Uterus (tissue), 2 donors: ENCODE results near the gene DQX1.

Source experiments
- POLR2A ChIP-seq, 2 donors: fragments of 450-650 bp; IDR thresholded peaks; one replicate each; pipeline ENCODE4 v1.6.1; 2016; ENCODE audit warnings: antibody characterized with exemption in 2 of 2, mild to moderate bottlenecking in 1 of 2, moderate library complexity in 1 of 2
- TF ChIP-seq, protein P1 (sequence below), 4 experiments: fragments of 200-600 bp in 2 of 4; fragments of 450-650 bp in 2 of 4; sonication (generic) in 2 of 4; IDR thresholded peaks; one replicate each; pipeline ENCODE4 v1.5.1; 2016 to 2019; ENCODE audit warnings: antibody characterized with exemption in 4 of 4, mild to moderate bottlenecking in 2 of 4, moderate library complexity in 1 of 4

DNA sequence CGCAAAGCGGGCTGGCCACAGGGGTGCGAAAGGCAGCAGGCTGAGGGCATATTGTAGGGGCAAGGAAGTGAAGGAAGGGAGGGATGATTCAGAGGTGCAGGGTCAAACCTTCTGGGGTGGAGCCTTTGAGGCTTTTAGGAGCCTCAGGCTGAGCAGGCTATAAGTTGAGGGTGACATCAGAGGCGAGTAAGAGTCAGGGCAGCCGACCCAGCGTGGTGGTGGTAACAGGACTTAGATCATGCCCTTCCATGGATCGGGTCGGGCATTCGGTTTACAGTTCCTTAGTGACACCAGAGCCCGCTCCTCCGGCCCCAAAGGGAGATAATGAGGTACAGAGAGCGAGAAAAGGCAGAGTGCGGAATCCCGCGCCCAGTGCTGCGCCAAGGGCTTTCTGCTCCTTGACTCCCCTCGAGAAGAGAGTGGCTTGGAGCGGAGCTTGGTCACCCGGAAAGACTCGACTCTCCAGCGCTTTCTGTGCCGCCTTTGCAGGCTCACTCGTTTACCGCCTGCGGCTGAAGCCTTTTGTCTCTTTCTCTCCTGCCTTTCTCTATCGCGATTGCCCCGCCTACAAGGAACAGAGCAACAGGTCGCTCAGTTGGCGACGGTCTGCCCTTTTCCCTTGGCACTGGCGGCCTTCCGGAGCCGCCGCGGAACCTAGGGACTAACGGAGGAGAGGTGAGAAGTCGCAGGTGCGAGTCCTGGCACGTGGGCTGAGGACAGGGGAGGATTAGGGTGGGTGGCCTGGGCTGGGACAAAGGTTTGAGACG lies 27.3 kb downstream of the DQX1 start:
- TF ChIP-seq, protein P1, sequence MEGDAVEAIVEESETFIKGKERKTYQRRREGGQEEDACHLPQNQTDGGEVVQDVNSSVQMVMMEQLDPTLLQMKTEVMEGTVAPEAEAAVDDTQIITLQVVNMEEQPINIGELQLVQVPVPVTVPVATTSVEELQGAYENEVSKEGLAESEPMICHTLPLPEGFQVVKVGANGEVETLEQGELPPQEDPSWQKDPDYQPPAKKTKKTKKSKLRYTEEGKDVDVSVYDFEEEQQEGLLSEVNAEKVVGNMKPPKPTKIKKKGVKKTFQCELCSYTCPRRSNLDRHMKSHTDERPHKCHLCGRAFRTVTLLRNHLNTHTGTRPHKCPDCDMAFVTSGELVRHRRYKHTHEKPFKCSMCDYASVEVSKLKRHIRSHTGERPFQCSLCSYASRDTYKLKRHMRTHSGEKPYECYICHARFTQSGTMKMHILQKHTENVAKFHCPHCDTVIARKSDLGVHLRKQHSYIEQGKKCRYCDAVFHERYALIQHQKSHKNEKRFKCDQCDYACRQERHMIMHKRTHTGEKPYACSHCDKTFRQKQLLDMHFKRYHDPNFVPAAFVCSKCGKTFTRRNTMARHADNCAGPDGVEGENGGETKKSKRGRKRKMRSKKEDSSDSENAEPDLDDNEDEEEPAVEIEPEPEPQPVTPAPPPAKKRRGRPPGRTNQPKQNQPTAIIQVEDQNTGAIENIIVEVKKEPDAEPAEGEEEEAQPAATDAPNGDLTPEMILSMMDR (IDR thresholded peaks at IDR 0.05) = no peak
- no peak for TF ChIP-seq POLR2A (IDR thresholded peaks at IDR 0.05)
